Activated T-cell treated with anti-CD3 and anti-CD28 coated beads for 4 hours (primary cell): Measurements from ENCODE around the gene TBC1D16.
"Not testable (repeated sequence)": the region's sequence is repeated elsewhere in the genome, so short reads cannot be mapped to it uniquely, and the experiment has no call there.

Experiments used
- DNase-seq: peaks from one replicate; pipeline ENCODE4 v3.0.0-alpha.2; 2020

TBC1D16 gene

GRCh38 chr17:80002690-80003490 lies 32.8 kb downstream of the TBC1D16 start:
- DNase-seq, result no peak

- DNase-seq, result no peak
These were observed 33.5 kb downstream of the TBC1D16 start for GRCh38 chr17:80002070-80002641.

- no peak for DNase-seq
These were observed 34.5 kb downstream of the TBC1D16 start for GRCh38 chr17:80000981-80001775.

GRCh38 chr17:80000136-80000535 lies 35.5 kb downstream of the TBC1D16 start:
- DNase-seq, result no peak

GRCh38 chr17:79997011-79997660 lies 38.5 kb downstream of the TBC1D16 start:
- DNase-seq, result peak; percentile 50

GRCh38 chr17:79996291-79996690 lies 39.4 kb downstream of the TBC1D16 start:
- no peak for DNase-seq

- no peak for DNase-seq
These were observed 40.0 kb downstream of the TBC1D16 start for GRCh38 chr17:79995696-79996095.

- no peak for DNase-seq
These were observed 41.1 kb downstream of the TBC1D16 start for GRCh38 chr17:79994602-79995001.

GRCh38 chr17:79994228-79994569 lies 41.5 kb downstream of the TBC1D16 start:
- not testable (repeated sequence) for DNase-seq

- DNase-seq, result no peak
These were observed 42.1 kb downstream of the TBC1D16 start for GRCh38 chr17:79993390-79994227.

- DNase-seq, result no peak
These were observed 42.9 kb downstream of the TBC1D16 start for GRCh38 chr17:79992649-79993389.

GRCh38 chr17:79991924-79992648 lies 43.6 kb downstream of the TBC1D16 start:
- DNase-seq, result no peak

GRCh38 chr17:79991140-79991923 lies 44.3 kb downstream of the TBC1D16 start:
- peak; percentile 70 for DNase-seq

- no peak for DNase-seq
These were observed 45.0 kb downstream of the TBC1D16 start for GRCh38 chr17:79990704-79991103.

- no peak for DNase-seq
These were observed 45.5 kb downstream of the TBC1D16 start for GRCh38 chr17:79990051-79990592.

- DNase-seq, result no peak
These were observed 46.4 kb downstream of the TBC1D16 start for GRCh38 chr17:79989106-79989835.

- DNase-seq, result no peak
These were observed 47.3 kb downstream of the TBC1D16 start for GRCh38 chr17:79988185-79988971.

- DNase-seq, result no peak
These were observed 47.8 kb downstream of the TBC1D16 start for GRCh38 chr17:79987935-79988184.
